Natural killer cell treated with Interleukin-12 subunit alpha and Interleukin-12 subunit beta and Interleukin-15 and Interleukin-18, amount 100 ng/mL, for 72 hours (primary cell): ENCODE measurements around the gene CFAP58. TPM values are rescaled to one million over a fixed set of nuclear protein-coding genes. Genes with fewer than 3 reads are reported as not detected.

ENCODE experiments used
- ATAC-seq, 2 donors: fragments of 150-1000 bp; cut with Tn5 transposase in 1 of 2; sonication (Bioruptor Pico), chemical (Tn5 transposase) in 1 of 2; 2 replicates each; pipeline ENCODE4 v1.10.0; 2021
- DNase-seq: peaks from one replicate; pipeline ENCODE4 v3.0.0; 2022; ENCODE audit warnings: low spot score
- H3K27ac Mint-ChIP-seq, 2 donors: 1 replicate in 1 of 2; 2 replicates in 1 of 2; pipeline ENCODE4 v1.8.0; 2022; ENCODE audit warnings: mixed read lengths in 2 of 2, mild to moderate bottlenecking in 1 of 2, moderate library complexity in 1 of 2
- H3K27me3 Mint-ChIP-seq, 2 donors: 1 replicate in 1 of 2; 2 replicates in 1 of 2; pipeline ENCODE4 v1.8.0; 2022; ENCODE audit warnings: mixed read lengths in 2 of 2
- H3K36me3 Mint-ChIP-seq: one replicate; pipeline ENCODE4 v1.8.0; 2022; ENCODE audit warnings: mixed read lengths
- H3K4me1 Mint-ChIP-seq, 2 donors: 1 replicate in 1 of 2; 2 replicates in 1 of 2; pipeline ENCODE4 v1.8.0; 2022; ENCODE audit warnings: low read depth in 2 of 2, mixed read lengths in 2 of 2, mild to moderate bottlenecking in 1 of 2
- H3K4me3 Mint-ChIP-seq: one replicate; pipeline ENCODE4 v1.8.0; 2022; ENCODE audit warnings: mixed read lengths
- H3K9me3 Mint-ChIP-seq: 2 replicates; pipeline ENCODE4 v1.8.0; 2022; ENCODE audit warnings: mixed read lengths
- total RNA-seq, 2 donors: library from RNA; stranded (reverse); gene quantifications; one replicate each; pipeline ENCODE4 v1.2.3, GENCODE V29; 2022

The CFAP58 gene
- total RNA-seq, 2 donors from 2014 or later, result 0.38 to 0.67 TPM

DNA sequence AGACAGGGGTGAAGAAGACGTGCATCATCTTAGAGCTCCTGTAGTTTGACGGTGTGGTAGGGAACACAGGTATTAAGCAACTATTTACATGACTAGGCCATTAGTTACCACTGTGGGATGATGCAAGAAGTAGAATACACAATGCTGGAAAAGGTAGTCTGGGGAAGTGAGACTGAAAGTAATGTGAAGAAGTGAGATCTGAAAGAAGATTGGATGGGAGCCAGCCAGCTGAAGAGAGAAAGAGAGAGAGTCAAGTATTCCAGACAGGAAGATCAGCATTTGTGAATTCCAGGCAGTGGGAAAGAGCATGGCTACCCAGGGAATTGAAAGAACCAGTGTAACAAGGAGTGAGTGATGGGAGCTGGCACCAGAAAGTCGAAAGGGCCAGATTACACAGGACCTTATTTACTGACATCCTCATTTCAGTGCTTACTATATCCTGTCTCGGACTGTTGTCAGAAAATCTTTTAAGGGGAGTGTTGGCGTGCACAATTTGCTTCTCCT is 4.0 kb upstream of the CFAP58 start:
- ATAC-seq (no peak), DNase-seq (no peak)
- no peaks in the 10 kb centered on the region for H3K27me3 Mint-ChIP-seq
- no peak overlapping the region for H3K4me3 Mint-ChIP-seq
- no peaks in the 10 kb centered on the region for H3K36me3 Mint-ChIP-seq
- peaks cover 12 to 17% of the 10 kb centered on the region in 2 donors for H3K4me1 Mint-ChIP-seq
- H3K27ac Mint-ChIP-seq, result no peak overlapping the region
- H3K9me3 Mint-ChIP-seq, result no peaks in the 10 kb centered on the region

DNA sequence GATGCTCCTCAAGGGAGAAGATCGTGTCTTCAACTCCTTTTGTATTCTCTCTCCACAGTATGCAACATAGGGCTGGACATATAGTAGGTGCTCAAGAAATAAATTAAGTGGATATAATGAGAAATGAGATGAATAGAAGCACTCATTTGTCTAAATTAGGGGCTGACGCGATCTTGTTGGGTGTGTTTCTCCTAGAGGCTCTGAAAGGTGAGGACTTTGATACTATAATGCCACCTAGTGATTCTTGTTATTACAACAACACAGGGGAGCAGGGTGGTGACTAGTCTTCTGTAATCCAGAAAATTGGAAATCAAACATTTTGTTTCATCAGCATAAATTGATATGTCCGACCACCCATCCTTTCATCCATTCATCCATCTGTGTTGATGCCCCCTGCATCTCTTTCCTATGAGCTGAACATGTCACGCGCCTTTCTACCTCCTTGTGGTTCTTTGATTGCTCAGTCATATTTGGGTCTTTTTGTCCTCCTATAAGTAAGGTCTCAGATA is 3.5 kb upstream of the CFAP58 start:
- Mint-ChIP-seq H3K4me1 (peaks cover 10 to 17% of the 10 kb centered on the region in 2 donors), H3K27ac (no peak overlapping the region), H3K36me3 (no peaks in the 10 kb centered on the region), H3K27me3 (no peaks in the 10 kb centered on the region), H3K9me3 (no peaks in the 10 kb centered on the region), H3K4me3 (no peak overlapping the region)
- ATAC-seq (peak; percentile 44 to 46), DNase-seq (no peak)

DNA sequence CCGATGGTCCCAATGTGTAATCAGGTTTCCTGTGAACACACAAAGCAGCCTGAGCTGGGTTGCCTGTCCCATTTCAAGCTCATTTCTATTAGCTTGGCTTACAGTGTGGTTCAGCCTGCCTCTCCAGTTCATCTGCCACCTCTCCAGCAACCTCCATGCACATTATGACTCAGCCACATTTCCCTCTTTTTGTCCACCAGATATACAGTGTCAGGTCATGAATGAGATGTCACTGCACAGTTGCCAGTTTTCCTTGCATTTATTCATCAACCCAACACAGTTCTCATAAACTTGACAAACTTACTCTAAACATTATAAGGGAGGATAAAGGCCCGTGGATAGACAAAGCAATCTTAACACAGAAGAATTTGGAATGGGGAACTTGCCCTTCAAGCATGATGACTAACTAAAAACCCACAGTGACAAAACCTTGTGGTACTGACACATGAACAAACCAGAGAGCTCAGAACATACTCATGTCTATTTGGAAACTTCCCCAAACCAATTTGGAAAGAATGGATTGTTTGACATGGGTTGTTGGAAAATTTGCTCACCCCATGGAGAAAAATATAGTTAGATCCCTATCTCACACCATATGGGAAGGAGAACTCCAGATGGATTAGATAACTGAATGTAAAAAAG is 2.5 kb upstream of the CFAP58 start:
- H3K9me3 Mint-ChIP-seq, result no peaks in the 10 kb centered on the region
- no peaks in the 10 kb centered on the region for H3K27me3 Mint-ChIP-seq
- peaks cover under 1 to 9% of the 10 kb centered on the region in 2 donors for H3K4me1 Mint-ChIP-seq
- DNase-seq, result no peak
- no peak overlapping the region for H3K4me3 Mint-ChIP-seq
- peak; percentile 63 to 81 for ATAC-seq
- H3K36me3 Mint-ChIP-seq, result no peaks in the 10 kb centered on the region
- H3K27ac Mint-ChIP-seq, result no peak overlapping the region

DNA sequence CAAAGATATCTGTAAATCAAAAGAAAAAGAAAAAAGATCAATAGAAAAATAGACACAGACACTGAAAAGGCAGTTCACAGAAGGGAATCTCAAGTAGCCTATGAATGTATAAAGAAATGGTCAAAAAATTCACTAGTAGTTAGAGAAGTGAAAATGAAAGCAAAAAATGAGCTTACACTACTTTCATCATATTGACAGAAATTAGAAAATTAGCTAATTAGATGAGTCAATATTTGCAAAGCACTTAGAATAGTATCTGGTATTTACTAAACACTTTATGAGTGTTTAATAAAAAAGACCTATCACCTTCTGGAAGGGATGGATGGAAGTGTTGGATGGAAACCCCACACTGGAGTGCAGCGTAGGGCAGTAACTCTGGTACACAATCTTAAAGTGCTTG is 1.7 kb upstream of the CFAP58 start:
- H3K4me1 Mint-ChIP-seq, result peaks cover 0 to 8% of the 10 kb centered on the region in 2 donors
- no peak overlapping the region for H3K4me3 Mint-ChIP-seq
- no peak for DNase-seq
- no peaks in the 10 kb centered on the region for H3K9me3 Mint-ChIP-seq
- H3K27ac Mint-ChIP-seq, result no peak overlapping the region
- no peaks in the 10 kb centered on the region for H3K36me3 Mint-ChIP-seq
- ATAC-seq, result peak; percentile 29 to 34
- H3K27me3 Mint-ChIP-seq, result no peaks in the 10 kb centered on the region

DNA sequence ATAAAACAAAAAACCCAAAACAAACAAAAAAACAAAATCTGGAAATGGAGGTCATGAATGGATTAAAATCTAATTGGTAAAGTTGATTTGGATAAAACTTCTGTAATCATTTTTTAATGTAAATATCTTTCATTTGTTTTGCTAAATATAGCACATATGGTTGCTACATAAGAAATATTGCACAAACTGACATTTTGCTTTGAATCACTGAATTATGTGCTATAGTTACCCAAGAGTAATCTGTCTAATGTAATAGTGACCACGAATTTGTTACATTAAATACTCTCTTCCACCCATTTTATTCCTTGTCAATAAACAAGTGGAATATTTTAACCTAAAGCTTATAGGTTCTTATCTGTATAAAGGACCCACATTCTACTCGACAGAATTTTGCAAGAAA is 6.2 kb downstream of the CFAP58 start:
- no peak for DNase-seq
- Mint-ChIP-seq H3K4me3 (no peak overlapping the region), H3K27ac (no peak overlapping the region), H3K9me3 (peaks cover 4% of the 10 kb centered on the region), H3K4me1 (peaks cover 4% of the 10 kb centered on the region in 2 donors), H3K36me3 (no peaks in the 10 kb centered on the region), H3K27me3 (peaks cover 0 to 9% of the 10 kb centered on the region in 2 donors)
- no peak for ATAC-seq

DNA sequence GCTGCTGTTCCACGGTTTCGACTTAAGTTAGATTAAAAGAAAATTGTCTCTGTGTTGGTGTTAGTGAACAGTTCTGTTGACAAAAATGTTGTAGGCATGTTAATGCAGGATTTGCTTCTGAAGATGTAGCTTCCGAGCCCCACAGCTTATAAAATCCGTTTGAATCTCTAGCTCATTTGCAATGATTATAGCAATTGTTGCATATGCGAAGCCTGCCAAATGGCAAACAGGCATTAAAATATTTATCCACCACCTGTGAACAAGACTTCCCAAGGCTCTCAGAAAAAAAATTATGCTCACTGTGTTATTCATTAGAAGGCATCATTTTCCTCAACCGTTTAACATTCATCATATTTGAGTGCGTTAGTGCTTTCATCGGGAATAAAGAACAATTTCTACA is 14.3 kb downstream of the CFAP58 start:
- Mint-ChIP-seq H3K9me3 (peaks cover under 1% of the 10 kb centered on the region), H3K36me3 (no peaks in the 10 kb centered on the region), H3K27ac (no peak overlapping the region), H3K4me3 (no peak overlapping the region), H3K4me1 (no peaks in the 10 kb centered on the region), H3K27me3 (peaks cover 10 to 27% of the 10 kb centered on the region in 2 donors)
- DNase-seq (no peak), ATAC-seq (no peak)

DNA sequence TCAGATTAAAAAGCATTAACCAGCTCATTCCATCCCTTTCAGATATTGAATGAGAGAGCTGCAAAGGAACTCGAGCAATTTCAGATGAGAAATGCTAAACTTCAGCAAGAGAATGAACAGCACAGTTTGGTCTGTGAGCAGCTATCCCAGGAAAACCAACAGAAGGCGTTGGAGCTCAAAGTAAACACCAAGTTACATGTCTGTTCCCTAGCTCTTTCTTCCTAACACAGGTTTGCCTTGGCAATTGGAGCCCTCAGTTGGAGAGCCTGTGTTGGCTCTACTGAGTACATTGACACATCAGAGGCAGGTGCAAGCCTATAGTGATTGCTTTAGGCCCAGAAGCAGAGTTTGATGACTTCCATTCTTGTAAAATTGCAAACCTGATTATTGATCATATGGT is 14.7 kb downstream of the CFAP58 start:
- H3K27me3 Mint-ChIP-seq, result peaks cover 10 to 24% of the 10 kb centered on the region in 2 donors
- no peaks in the 10 kb centered on the region for H3K9me3 Mint-ChIP-seq
- H3K4me3 Mint-ChIP-seq, result no peak overlapping the region

DNA sequence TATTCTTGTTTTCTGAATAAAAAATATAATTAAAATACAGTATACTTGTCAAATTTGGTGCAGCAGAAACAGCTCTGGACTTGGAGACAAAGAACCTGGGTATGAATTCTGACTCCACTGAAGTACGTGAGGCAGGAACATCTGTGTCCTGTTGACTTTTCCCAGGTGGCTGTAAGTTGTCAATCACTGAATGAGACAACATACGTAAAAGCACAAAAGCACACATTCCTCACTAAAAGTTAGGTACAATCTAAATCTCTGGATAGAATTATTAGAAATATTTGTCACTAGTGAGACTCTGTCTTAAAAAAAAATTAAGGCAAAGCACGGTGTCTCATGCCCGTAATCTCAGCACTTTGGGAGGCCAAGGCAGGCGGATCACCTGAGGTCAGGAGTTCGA is 18.1 kb downstream of the CFAP58 start:
- DNase-seq, result no peak
- ATAC-seq, result no peak
- H3K4me1 Mint-ChIP-seq, result no peaks in the 10 kb centered on the region
- H3K36me3 Mint-ChIP-seq, result no peaks in the 10 kb centered on the region
- H3K4me3 Mint-ChIP-seq, result no peak overlapping the region
- H3K27me3 Mint-ChIP-seq, result peaks cover 22 to 25% of the 10 kb centered on the region in 2 donors
- no peak overlapping the region for H3K27ac Mint-ChIP-seq
- no peaks in the 10 kb centered on the region for H3K9me3 Mint-ChIP-seq

More for the DNA sequence above, 14.7 kb downstream of the CFAP58 start:
- ATAC-seq, result no peak
- no peaks in the 10 kb centered on the region for H3K36me3 Mint-ChIP-seq
- no peak overlapping the region for H3K27ac Mint-ChIP-seq
- no peaks in the 10 kb centered on the region for H3K4me1 Mint-ChIP-seq
- DNase-seq, result no peak

DNA sequence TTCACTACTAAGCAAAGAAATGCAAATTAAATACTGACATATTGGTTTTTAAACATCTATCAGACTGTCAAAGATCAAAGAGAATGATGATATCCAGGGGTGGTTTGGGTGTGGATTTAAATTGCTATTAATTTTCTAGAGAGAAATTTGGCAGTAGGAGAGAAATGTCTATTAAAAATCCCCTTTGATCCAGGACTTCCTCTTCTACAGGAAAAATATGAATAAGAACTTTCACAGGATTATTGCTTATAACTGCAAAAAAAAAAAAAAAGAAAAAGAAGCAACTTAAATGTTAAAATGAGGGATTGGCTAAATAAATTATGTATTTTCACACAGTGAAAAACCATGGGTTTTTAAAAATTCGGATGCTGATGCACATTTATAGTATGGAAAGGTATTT is 21.0 kb downstream of the CFAP58 start:
- H3K27me3 Mint-ChIP-seq, result peaks cover 17 to 22% of the 10 kb centered on the region in 2 donors
- no peak overlapping the region for H3K4me3 Mint-ChIP-seq
- DNase-seq, result no peak
- no peak for ATAC-seq
- H3K4me1 Mint-ChIP-seq, result no peaks in the 10 kb centered on the region
- no peaks in the 10 kb centered on the region for H3K36me3 Mint-ChIP-seq
- H3K9me3 Mint-ChIP-seq, result no peaks in the 10 kb centered on the region
- no peak overlapping the region for H3K27ac Mint-ChIP-seq

DNA sequence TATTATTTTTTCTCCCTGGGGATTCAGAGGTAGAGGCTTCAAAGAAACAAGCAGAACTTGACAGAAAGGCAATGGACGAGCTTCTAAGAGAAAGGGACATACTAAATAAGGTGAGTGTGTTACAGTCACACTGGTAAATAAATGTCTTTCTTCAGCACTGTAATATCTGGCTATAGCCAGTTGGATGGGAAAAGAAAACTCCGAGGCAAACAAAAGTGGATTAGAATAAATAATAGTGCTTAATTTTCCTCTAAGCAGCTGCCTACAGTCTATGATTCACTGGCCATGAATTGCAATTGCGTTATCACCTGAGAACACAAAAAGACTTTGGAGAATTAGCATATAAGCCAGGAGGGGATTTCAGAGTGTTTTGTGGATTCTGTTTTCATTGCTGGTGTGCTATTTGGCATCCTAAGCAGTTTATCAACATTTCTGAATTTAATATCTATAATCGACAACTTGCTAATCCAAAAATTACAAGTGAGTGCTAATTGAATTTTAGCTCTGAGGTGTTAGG is 23.2 kb downstream of the CFAP58 start:
- ATAC-seq, result no peak
- peaks cover 16 to 22% of the 10 kb centered on the region in 2 donors for H3K27me3 Mint-ChIP-seq
- H3K9me3 Mint-ChIP-seq, result no peaks in the 10 kb centered on the region
- H3K27ac Mint-ChIP-seq, result no peak overlapping the region
- no peak for DNase-seq
- H3K36me3 Mint-ChIP-seq, result no peaks in the 10 kb centered on the region
- H3K4me3 Mint-ChIP-seq, result no peak overlapping the region
- H3K4me1 Mint-ChIP-seq, result no peaks in the 10 kb centered on the region

DNA sequence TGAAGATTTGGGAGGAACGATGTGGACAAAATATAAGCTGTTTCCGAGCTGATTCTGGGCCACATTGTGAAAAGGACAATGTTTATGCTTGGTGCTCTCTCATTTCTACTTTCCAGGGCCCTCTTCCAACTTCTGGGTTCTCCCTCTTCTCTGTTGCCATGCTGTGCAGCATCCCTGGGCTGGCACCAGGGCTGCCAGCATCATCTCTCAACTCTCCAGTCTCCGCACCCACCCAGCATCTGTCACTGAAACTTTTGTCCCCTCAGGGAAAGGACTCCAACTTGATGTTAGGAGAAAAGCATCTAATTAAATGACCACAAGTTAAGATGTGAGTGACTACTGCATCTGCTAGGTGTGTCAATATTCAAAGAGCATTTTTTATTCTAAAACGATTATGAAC is 26.7 kb downstream of the CFAP58 start:
- H3K4me3 Mint-ChIP-seq, result no peak overlapping the region
- H3K9me3 Mint-ChIP-seq, result no peaks in the 10 kb centered on the region
- H3K36me3 Mint-ChIP-seq, result no peaks in the 10 kb centered on the region
- H3K27ac Mint-ChIP-seq, result no peak overlapping the region
- DNase-seq, result no peak
- H3K4me1 Mint-ChIP-seq, result peaks cover 4 to 10% of the 10 kb centered on the region in 2 donors
- ATAC-seq, result no peak
- H3K27me3 Mint-ChIP-seq, result peaks cover 15 to 31% of the 10 kb centered on the region in 2 donors

DNA sequence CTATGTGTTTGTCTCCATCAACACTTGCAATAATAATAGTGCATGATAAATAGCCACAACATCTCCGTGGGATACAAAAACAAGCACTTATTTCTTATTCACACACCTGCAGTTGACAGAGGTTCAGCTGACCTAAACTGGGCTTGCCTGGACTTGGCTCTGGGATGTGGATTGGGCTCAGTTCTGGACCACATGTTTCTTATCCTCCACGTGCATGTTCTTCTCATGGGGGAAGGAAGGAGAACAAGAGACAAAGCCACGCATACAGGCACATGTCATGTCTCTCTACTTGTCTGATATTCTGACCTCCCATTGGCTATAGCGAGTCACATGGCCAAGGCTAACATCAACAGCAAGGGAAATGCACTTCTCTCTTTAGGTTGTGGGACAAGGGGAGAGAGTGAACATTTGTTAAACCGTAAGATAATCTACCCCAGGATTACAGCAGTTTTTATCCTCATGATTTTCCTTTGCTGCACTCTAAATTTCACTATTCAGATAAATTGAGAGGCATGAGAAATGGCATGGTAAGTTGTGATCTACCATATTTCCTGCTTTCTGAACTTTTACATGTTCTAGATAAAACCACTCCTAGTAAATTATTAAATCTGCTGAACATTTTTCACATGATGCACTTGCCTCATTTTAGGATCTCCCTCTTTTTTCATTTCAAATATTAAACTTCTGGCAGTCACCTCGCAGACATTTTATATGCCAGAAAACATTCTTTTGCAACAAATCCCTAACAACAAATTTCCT is 33.7 kb downstream of the CFAP58 start:
- H3K36me3 Mint-ChIP-seq, result no peaks in the 10 kb centered on the region
- ATAC-seq, result peak in 1 of 2 donors; percentile 52
- H3K4me1 Mint-ChIP-seq, result peaks cover 23 to 33% of the 10 kb centered on the region in 2 donors
- peaks cover 7 to 28% of the 10 kb centered on the region in 2 donors for H3K27me3 Mint-ChIP-seq
- no peak for DNase-seq
- no peaks in the 10 kb centered on the region for H3K9me3 Mint-ChIP-seq
- peak overlapping the region; percentile 44 for H3K4me3 Mint-ChIP-seq
- H3K27ac Mint-ChIP-seq, result peak overlapping the region in 1 of 2 donors; percentile 17

DNA sequence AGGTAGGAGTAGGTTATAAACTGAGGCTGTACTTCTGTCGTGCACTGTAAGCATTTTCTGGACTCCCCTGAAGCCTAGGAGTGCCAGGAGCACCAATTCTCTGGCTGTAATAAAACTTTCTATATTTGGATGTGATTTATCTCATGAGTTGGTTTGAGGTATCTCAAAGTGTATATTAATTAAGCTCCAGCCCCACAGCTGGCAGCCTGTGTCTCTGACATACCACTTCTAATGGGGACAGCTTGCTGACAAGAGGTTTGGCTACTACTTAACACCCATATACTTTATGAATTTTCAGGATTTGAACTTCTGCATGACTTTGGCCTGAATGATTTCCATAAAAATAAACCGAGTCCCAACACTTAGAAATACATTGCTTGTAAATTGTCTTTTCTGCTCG is 35.2 kb downstream of the CFAP58 start:
- Mint-ChIP-seq H3K27me3 (peaks cover 7 to 17% of the 10 kb centered on the region in 2 donors), H3K27ac (no peak overlapping the region), H3K9me3 (no peaks in the 10 kb centered on the region), H3K36me3 (no peaks in the 10 kb centered on the region), H3K4me1 (peaks cover 31 to 45% of the 10 kb centered on the region in 2 donors), H3K4me3 (no peak overlapping the region)
- no peak for DNase-seq
- ATAC-seq, result no peak
